HG03432 (cell line): Measurements from ENCODE around the gene ATP6V1G3.
A peak's percentile ranks its signal among the peaks of the same experiment; 100 is the strongest.
"Not testable (repeated sequence)": the region's sequence is repeated elsewhere in the genome, so short reads cannot be mapped to it uniquely, and the experiment has no call there.

Experiments used
- ATAC-seq: cut with Tn5 transposase; IDR thresholded peaks from one replicate; pipeline ENCODE4 v1.9.1; 2021; ENCODE audit warnings: mild to moderate bottlenecking, moderate library complexity; ENCODE audit not compliant: unreplicated experiment

The ATP6V1G3 gene

GRCh38 chr1:198543670-198544260 lies 3.3 kb upstream of the ATP6V1G3 start:
- ATAC-seq: peak; percentile 95

GRCh38 chr1:198542632-198543031 lies 2.2 kb upstream of the ATP6V1G3 start:
- ATAC-seq: no peak

GRCh38 chr1:198541737-198542136 lies 1.3 kb upstream of the ATP6V1G3 start:
- ATAC-seq: no peak

- no peak for ATAC-seq
Observed at GRCh38 chr1:198538579-198539364, 1.7 kb downstream of the ATP6V1G3 start.

- ATAC-seq: no peak
Observed at GRCh38 chr1:198535631-198536030, 4.8 kb downstream of the ATP6V1G3 start.

GRCh38 chr1:198534548-198535418 lies 5.7 kb downstream of the ATP6V1G3 start:
- no peak for ATAC-seq

GRCh38 chr1:198531891-198532290 lies 8.6 kb downstream of the ATP6V1G3 start:
- no peak for ATAC-seq

- ATAC-seq: no peak
Observed at GRCh38 chr1:198530953-198531352, 9.5 kb downstream of the ATP6V1G3 start.

- no peak for ATAC-seq
Observed at GRCh38 chr1:198529414-198529813, 11.1 kb downstream of the ATP6V1G3 start.

GRCh38 chr1:198528364-198528763 lies 12.1 kb downstream of the ATP6V1G3 start:
- no peak for ATAC-seq

GRCh38 chr1:198524556-198524955 lies 15.9 kb downstream of the ATP6V1G3 start:
- no peak for ATAC-seq

GRCh38 chr1:198524127-198524526 lies 16.4 kb downstream of the ATP6V1G3 start:
- ATAC-seq: not testable (repeated sequence)

- no peak for ATAC-seq
Observed at GRCh38 chr1:198523182-198523950, 17.1 kb downstream of the ATP6V1G3 start.

GRCh38 chr1:198520524-198521254 lies 19.8 kb downstream of the ATP6V1G3 start:
- ATAC-seq: peak; percentile 96

- ATAC-seq: peak; percentile 17
Observed at GRCh38 chr1:198519639-198520501, 20.6 kb downstream of the ATP6V1G3 start.

GRCh38 chr1:198517623-198518199 lies 22.8 kb downstream of the ATP6V1G3 start:
- no peak for ATAC-seq

- ATAC-seq: no peak
Observed at GRCh38 chr1:198500096-198500495, 40.4 kb downstream of the ATP6V1G3 start.

- ATAC-seq: no peak
Observed at GRCh38 chr1:198499588-198499987, 40.9 kb downstream of the ATP6V1G3 start.

GRCh38 chr1:198498881-198499280 lies 41.6 kb downstream of the ATP6V1G3 start:
- ATAC-seq: no peak
